Measurements from ENCODE around the gene MUC22.
"Not testable (repeated sequence)": the region's sequence is repeated elsewhere in the genome, so short reads cannot be mapped to it uniquely, and the experiment has no call there.

The MUC22 gene

DNA sequence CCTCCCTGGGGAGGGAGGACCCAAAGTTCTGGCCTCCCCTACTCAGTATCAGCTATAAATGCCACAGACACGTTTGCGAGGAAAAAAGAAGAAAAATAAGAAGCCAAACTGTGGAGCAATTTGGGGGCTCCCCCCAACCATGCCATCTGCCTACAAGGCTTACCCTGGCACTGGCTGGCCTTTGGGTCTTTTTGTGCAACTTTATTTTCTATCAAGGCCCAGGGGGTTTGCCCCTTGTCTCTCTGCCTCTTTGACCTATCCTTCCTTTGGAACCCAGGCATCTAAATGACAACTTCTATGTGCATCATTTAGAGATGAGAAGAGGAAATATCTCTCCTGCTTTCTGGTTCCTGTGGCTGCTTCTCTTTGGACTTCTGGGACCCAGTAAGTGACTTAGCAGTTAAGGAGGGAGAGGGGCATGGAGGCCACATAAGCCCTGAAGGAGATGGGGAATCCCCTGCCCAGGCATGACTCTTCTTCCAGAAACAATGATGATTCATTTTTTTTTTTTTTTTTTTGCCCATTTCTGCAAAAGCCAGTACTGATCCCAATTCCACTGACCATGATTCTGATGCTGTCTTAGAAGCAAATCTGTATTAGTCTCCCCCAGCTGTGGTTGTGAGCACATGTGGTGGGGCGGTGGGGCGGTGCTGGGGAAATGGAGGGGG lies at the start of gene MUC22:
TSS of gene MUC22 (plus strand) at position 82 of the 668 bp plus-strand sequence. CDS start at position 315, 233 bp downstream.
- DNase-seq = peak; percentile 31

DNA sequence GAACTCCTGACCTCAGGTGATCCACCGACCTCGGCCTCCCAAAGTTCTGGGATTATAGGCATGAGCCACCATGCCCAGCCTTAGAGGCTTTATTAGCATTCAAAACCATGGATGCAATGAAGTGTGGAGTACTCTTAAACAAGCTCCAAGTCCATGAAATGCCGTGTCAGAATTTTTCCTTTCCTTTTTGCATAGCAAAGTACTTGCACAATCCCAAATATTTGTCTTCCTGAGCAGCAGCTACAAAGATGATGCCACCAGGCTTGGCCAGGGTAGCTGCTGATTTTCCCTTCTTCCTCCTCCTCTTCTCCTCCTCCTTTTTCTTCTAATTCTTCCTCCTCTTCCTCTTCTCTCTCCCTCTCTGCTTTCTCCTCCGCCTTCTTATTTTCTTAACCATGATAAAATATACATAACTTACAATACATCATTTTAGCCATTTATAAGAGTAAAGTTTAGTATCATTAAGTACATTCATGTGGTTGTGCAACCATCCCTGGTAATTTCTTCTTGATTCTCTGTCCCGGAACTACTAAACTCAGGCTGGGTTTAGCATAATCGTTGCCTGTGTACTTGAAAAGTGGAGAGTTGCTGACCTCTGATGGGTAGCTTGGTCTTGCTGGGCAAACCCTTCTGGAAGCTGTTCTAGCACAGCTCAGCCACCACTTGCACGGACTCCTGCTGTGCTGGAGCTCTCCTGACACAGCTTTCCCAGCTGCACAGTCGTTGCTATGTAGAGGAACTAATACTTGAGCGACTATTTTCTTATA lies 49.2 kb upstream of the MUC22 start:
- no peak for DNase-seq

DNA sequence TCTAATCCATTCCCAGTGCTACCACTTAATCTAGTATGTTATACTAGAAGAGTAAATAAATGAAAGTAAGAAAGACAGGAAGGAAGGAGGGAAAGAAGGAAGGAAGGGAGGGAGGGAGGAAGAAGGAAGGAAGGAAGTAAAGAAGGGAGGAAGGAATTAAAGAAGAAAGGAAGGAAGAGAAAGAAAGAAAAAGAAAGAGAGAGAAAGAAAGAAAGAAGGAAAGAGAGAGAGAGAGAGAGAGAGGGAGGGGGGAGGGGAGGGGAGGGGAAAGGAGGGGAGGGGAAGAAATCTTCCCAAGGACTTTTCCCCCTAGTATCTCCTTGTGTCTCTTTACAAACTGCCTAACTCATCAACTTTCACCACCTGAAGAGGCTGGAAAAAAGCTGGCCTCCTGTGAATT lies 47.6 kb upstream of the MUC22 start:
- no peak for DNase-seq

DNA sequence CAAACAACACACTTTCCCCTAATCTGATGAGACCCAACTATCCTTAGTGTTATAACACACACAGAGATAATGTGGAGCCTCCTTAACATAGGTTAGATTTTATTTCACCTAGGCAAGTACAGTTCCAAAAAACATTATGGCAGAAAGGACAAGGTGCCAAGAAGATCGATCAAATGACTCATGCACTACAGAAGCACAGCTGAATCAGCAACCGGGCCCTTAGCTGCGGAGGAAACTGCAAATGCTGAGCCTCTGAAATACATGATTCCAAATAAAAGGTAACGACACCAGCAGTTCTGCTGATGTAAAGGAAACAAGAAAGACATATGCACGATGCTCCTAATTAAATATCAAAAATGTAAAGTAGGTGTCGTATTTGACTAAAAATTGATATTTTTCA lies 46.6 kb upstream of the MUC22 start:
- DNase-seq = no peak

DNA sequence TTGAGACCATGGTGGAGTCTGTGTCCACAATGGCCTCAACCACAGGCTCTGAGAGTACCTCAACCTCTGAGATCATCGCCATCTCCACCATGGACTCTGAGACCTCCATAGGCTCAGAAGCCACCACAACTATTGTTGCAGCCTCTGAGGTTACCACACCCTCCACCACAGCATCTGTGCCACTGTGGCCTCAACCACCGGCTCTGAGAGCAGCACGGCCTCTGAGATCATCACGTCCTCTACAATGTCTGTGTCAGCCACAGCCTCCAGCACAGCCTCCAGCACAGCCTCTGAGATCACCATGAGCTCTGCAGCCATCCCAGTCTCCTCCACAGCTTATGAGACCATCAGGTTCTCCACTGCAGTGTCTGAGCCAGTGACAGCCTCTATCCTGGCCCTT lies 46.2 kb upstream of the MUC22 start:
- peak; percentile 38 for DNase-seq

DNA sequence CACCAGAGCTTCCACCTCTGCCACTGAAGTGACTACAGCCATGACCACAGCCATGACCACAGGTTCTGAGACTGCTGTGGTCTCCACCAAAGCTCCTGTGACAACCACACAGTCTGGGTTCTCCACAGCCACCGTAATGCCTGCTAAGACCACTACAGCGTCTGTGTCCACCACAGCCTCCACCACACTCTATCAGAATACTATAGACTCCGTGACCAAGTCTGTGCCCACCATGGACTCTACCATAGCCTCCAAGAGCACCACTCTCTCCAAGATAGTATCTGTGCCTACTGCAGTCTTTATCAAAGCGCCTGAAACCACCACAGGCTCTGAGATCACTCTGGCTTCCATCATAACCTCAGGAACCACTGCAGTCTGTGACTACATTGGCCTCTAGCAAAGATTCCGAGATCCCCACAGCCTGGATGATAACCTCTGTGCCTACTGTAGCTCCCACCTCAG lies 45.1 kb upstream of the MUC22 start:
- peak; percentile 30 for DNase-seq

DNA sequence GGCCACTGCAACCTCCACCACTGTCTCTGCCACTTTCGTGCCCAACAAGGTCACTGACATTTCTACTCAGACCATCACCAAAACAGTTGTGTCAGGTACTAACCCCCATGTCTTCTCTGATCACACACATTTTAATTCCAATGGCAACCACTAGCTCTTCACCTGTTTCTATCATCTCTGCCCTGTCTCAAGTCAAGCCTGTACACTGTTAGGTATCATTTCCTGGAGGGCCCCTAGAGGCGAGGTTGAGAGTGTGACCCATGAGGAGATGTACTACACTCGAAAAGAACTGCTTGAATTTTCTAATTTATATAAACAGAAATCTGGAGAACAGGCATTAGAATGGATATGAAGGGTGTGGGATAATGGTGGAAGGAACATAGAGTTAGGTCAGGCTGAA lies 44.1 kb upstream of the MUC22 start:
- DNase-seq = no peak

DNA sequence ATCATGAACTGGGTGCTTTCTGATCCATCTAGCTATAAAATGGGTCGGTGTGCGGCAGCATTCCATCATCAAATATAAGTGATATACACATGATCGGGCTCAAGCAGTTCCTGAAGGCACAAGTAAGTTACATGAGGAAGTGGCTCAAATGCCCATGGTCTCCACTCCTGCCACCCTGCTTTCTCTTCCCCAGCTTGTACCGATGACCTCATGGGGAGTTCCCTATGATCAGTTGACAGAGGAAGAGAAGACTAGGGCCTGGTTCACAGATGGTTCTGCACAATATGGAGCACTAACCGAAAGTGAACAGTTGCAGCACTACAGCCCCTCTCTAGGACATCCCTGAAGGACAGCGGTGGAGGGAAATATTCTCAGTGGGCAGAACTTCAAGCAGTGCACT lies 41.1 kb upstream of the MUC22 start:
- DNase-seq = not testable (repeated sequence)

DNA sequence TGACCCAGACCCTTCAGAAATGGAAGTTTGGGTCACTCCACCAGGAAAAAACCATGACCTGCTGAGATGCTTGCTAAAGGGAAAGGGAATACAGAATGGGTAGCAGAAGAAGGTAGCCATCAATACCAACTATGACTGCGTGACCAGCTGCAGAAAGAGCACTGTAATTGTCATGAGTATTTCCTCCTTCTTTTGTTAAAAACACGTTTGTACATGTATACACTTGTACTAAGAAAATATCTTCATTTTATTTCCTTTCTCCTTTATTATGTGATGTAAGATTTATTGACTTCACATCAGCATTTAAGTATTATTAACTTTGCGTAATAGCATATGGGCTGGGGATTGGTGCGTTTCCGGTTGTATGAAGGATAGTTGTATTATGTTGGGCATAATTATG lies 39.3 kb upstream of the MUC22 start:
- DNase-seq = no peak

DNA sequence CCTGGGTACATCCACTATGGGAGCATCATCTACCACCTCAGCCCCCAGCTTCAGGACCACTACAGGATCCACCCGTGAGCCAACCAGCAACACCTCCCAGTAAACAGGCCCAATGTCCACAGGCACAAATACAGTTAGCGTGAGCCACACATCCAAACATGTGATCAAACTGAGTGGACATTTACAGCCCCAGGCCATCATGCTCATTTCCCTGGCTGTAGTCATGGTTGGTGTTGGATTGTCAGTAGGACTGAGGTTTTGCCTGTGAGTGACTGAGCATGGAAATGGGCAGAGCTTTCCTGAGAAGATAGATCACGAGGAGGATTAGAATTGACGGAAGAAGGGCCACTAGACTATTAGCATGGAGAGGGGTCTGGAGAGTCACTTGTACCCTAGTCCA lies 37.5 kb upstream of the MUC22 start:
- DNase-seq = no peak

DNA sequence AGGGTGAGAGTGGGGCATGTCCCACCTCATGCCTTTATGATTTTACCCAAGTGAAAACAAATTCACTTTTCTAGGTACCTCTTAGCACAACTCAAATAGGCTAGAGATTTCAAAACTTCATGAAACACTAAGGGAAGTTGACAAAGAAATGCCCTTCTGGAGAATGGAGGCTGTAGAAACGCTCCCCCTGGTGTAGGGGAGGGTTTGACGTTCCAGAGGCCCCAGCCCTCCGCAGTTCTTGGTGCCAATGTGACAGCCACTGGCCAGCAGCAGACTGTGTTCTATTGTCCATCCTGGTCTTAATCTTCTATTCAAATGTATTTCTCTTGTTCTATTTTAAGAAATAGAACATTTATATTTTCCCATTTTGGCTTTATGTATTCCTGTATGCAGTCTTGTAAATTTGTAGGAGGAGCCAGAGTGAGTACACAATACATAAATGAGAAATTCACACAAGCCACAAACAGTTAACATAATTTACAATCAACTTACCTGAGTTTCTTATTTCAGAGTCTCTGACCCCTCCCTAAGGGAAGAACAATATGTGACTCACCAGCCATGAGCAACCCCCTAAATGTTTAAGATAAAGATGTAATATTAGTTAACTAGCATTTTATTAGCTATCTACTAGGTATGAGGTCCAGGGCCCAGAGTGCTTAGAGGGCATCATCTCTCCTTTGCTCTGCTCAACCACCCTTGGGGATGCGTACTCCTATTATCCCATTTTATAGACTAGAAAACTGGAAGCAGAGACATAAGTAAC lies 35.6 kb upstream of the MUC22 start:
- DNase-seq = no peak

DNA sequence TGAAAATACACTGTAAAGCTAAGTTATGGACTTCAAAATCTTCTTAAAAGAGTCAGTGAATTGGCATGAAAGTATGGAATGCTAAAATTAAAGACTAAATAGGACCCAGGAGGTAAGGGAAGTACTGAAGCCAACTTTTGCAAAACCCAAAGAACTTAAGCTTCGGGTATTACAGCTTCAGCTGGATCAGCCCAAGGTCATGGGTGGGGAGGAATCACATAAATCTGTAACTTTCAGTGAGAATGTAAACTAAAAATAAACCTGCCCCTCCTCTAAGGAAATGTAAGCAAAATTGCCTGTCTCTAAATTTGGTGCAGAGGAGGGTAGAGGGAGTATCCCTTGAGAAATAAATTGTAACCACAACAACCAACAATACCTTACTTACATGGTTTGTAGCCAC lies 31.1 kb upstream of the MUC22 start:
- no peak for DNase-seq

DNA sequence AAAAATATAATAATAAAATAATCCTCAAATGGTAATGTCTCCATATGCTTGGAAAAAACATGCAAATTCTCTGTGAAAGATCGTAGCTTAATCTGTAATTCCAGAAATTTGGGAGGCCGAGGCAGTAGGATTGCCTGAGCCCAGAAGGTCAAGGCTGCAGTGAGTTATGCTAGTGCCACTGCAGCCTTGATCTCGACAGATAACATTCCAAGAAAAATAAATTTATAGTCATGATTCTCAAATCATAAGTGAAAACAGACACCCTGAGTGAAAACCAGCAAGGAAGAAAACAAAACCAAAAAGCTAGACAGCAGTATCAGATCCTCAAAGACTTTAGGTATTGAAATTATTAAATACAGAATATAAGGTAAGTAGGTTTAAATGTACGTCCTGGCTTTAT lies 30.6 kb upstream of the MUC22 start:
- DNase-seq = no peak

DNA sequence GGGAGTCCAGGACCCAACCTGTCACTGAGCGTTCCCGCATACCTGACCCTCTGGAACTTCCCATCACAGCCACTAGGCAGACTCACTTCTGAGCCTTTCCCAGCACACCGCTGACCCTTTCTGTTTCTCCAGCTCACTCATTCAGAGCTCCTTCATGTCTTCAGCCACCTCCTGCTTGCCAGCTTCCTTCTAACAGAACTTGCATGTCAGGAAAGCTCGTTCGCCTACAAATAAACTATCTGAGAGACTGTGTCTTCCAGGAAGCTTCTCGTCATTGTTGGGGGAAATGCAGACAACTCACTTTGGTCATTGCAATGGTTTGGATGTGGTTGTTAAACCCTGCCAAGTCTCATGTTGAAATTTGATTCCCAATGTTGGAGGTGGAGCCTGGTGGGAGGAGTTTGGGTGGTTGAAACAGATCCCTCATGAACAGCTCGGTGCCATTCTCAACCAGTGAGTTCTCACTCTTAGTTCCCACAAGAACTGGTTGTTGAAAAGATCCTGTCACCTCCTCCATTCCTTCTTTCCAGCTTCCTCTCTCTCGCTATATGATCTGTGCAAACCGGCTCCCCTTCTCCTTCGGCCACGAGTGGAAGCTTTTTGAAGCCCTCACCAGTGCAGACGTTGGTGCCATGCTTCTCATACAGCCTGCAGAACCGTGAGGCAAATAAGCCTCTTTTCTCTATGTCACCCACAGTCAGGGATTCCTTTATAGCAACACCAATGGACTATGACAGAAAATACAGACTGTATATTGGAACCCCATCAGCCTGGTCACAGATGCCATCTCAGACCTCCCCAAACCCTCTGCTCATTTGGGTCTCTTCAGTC lies 28.1 kb upstream of the MUC22 start:
- no peak for DNase-seq

DNA sequence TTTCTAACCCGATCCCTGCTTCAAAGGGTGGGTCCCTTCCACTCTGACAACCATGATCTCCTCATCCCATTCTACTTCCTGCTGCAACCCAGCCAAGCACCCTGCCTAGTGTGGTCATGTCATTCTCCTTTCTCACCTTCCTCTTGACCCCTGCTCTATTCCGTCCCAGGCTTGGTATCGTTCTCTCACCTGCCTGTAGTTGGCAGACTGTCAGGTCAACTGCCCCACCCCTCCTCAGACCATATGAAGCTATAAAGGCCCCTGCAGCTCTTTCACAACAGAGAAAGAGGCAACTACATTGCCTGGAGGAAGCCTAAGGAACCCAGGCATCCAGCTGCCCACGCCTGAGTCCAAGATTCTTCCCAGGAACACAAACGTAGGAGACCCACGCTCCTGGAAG lies 26.8 kb upstream of the MUC22 start, which contains the start of gene MUC21:
TSS of gene MUC21 (plus strand) at position 280 of the 400 bp plus-strand sequence. CDS start 241 bp downstream, outside the sequence.
- DNase-seq = no peak

DNA sequence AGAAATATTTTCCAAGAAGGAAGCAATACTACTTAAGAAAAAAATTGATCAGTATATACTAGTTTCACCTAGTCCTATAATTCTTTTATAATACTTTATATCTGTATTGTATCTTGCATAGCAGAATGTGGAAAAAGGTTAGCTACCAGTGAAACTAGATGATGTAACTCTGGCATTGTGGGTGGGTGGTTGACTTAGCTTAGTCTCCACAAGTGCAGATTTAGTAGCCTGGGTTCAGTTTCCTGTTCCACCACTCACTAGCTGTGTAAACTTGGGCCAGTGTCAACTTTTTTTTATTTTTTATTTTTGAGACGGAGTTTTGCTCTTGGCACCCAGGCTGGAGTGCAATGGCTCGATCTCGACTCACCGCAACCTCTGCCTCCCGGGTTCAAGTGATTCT lies 24.8 kb upstream of the MUC22 start:
- DNase-seq = peak; percentile 23

DNA sequence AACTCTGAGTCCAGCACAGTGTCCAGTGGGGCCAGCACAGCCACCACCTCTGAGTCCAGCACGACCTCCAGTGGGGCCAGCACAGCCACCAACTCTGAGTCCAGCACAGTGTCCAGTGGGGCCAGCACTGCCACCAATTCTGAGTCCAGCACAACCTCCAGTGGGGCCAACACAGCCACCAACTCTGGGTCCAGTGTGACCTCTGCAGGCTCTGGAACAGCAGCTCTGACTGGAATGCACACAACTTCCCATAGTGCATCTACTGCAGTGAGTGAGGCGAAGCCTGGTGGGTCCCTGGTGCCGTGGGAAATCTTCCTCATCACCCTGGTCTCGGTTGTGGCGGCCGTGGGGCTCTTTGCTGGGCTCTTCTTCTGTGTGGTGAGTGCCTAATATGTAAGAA lies 23.0 kb upstream of the MUC22 start:
- no peak for DNase-seq

DNA sequence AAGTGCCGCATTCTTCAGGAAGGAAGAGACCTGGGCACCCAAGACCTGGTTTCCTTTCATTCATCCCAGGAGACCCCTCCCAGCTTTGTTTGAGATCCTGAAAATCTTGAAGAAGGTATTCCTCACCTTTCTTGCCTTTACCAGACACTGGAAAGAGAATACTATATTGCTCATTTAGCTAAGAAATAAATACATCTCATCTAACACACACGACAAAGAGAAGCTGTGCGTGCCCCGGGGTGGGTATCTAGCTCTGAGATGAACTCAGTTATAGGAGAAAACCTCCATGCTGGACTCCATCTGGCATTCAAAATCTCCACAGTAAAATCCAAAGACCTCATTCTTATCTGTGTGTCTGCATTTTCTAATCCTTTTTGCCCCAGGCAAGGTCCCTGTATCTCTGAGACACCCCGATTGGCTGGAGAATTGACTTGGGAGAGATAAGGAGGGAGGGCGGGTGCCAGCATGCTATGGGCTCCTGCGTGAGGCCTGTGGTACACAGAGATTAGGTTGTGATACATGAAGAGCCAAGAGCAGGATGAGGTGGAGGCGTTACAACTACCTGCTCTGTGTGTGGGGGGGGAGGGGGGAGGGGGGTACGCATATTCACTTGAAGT lies 22.0 kb upstream of the MUC22 start:
- no peak for DNase-seq

DNA sequence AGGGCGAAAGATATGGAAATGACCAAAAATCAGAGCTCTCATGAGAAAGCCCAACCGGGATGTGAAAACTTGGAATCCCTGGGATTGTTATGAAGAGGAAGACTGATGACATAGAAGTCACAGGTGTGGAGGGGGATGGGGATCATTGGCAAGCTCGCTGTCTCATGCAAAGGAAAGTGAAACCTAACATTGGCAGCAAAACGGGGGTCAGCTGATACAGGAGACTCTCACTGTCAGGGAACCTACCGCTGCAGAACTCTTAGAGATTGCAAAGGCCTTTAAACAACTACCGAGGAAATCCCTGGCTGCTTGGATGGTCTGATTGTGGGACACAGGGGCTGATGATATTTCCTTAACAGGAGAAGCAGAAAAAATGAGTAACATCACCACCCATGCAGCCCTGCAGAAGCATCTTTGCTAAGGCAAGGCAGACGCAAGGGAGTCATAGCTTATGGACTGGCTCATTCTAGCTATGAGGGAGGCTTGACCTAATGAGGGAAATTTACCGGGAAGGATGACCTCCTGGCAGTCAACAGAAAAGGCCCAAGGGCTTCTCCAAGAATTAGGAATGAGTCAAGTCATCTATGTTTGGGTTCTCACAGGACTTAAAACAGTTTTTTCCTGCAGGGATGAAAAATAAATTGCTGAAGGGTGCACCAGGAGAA lies 19.7 kb upstream of the MUC22 start:
- peak; percentile 19 for DNase-seq

DNA sequence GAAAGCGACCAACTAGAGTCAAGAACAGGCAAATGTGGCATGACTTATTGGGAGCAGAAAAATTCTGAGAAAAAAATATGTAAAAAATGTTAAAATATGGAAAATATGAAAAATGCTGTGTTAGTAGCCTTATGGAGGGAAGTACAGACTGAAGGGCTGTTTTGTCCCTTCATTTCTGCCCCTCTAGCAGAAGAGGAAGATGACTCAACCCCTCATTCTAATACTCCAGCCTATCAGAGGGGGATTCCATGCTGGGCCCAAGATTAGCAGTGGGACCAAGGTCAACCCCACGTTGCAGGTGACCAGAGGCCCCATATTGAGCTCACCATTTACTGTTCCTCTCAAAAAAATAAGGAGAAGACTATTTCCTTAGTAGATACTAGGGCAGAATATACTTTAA lies 18.4 kb upstream of the MUC22 start:
- DNase-seq = no peak

DNA sequence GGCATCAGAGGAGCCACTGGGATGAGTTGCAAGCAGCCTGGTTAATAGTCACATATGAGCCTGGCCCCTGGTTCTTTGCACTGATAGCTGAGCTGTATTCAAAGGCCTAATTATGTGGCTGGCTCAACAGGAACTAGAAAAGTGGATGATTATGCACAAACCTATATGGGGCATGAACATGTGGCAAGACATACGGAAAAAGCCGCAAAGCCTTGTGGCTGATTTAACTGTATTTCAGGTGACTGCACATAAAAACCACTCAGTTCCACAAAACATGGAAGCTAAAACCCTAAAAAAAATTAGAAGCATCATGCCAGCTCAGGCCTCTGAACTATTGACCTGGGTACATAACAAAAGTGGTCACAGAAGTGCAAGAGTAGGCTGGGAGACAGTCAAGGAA lies 13.0 kb upstream of the MUC22 start:
- no peak for DNase-seq

DNA sequence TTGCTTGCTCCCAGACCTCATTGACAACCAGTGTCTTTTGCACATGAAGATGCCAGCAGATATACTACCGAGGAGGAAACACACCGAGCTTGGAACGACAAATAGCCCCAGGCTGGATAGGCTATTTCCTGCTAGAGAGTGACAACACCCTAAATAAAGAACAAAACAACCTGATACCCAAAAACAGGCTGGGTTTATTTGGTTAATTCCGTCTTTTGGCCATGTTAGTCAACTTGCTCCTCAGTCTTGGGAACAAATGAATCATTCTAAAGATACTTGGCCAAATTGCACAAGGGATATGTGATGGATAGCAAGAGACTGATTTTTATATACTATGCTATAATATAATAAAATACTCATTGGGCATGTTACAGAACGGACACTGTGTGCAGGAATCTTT lies 11.5 kb upstream of the MUC22 start:
- DNase-seq = no peak
